ENCODE data around the gene CLIC2.

The CLIC2 gene

DNA sequence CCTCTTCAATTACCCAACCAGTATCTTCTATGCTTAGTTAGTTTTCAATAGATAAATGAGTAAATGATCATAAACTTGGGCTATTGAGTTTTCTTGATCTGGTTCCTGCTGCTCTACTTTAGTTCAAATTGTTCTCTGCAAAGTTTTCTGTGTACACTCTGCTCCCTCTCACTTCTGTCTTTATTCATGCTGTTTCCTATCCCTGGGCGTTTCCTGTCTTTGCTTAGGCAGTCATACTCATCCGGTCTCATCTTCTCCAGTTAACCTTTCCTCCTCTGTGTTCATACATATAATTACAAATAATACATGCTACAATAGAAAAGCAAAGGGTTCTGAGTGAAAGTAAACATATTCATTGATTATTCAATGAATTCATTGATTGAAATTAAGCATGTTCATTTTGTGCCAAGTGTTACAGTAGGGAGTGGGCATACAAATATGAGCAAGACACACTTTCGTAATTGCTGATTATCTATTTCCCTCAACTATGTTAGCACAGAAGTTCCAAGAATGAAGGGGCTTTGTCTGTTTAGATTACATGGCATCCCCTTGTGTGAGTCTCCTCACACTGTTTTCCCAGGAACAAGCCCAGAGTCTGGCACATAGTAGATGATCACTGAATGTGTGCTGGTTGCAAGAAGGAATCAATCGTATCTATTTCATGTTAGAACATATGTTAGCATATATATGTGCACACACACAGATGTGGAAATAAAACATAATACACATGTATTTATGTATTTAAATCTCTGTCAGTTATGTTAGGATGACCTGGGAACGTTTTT lies 71.3 kb downstream of the CLIC2 start:
- peak; percentile 51 for FAIRE-seq

DNA sequence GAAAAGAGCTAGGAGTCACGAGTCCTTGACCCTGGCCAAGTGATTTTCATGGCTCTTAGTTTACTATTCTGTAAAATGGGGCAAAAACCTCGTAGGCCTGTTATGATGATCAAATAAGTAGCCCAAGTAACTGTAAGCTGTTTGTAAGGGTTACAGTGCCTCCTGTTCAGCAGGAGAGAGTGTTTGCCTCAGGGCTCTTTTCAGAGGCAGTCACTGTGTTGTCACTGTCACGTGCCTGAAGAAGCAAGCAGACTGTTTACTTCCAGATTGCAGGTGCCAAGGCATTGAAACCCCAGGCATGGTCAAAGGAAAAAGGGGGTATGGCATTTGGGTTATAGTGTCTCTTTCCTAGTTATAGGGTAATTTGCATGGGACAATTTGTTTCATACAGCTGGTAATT lies 74.7 kb downstream of the CLIC2 start:
- no peak for FAIRE-seq

DNA sequence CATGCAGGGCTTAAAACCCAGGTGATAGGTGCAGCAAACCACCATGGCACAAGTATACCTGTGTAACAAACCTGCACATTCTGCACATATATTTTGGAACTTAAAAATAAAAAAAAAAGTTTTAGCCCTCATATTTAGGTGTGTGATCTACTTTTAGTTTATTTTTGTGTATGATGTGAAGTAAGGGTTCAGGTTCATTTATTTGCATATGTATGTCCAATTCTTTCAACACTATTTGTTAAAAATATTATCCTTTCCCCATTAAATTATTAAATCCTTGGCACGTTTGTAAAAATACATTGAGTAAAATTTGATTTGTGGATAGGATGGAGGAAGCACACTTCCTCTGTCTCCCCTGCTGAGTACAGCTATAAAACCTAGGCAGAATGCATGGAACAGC lies 83.0 kb downstream of the CLIC2 start:
- no peak for FAIRE-seq

DNA sequence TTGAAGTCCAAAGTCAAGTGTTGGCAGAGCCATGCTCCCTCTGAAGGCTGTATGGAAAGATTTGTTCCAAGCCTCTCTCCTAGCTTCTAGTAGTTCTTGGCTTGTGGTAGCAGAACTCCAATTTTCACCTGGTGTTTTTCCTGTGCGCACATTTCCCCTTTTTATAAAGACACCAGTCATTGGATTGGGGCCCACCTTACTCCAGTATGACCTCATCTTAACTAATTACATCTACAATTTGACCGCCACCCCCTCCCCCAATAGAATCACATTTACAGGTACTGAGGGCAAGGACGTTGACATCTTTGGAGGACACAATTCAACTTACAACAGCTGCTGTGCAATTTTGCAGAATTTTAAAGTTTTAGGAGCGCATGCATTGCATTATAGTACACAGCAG lies 86.9 kb downstream of the CLIC2 start:
- FAIRE-seq = no peak

DNA sequence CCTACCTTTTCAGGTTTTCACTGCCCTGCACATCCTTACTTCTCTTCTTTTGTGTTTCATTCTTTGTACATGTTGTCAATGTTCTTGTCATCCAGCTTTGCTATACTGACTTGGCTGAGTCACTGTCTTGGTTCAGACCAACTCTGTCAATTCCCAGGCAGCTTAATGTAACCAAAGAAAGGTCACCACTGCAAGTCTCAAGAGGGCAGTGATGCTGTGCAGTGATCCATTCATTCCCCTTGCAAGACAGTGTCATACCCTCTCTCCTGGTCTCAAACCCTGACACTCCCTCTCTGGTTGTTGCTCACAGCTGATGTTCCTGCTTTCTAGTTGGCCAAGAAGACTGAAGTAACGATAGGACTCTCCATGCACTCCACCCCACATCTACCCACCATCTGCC lies 87.7 kb downstream of the CLIC2 start:
- FAIRE-seq = no peak

DNA sequence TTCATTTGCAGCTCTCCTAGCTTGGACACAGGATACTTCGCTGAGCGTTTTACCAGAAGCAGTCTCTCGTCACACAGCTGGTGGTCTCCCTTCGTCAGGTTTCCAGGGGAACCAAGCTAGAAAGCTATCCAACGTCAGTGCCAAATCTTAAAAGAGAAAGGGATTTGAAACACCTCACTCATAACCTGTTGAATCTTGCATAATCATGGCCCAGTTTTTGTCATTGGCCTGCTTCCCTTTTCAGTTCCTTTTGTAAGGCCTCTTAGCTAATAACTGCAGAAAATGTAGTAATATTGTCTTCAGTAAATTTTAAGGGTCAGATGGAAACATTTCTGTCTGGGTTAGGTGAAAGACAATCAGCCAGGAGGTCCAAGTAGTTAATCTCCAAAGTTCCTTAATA lies 92.1 kb downstream of the CLIC2 start:
- FAIRE-seq = no peak

DNA sequence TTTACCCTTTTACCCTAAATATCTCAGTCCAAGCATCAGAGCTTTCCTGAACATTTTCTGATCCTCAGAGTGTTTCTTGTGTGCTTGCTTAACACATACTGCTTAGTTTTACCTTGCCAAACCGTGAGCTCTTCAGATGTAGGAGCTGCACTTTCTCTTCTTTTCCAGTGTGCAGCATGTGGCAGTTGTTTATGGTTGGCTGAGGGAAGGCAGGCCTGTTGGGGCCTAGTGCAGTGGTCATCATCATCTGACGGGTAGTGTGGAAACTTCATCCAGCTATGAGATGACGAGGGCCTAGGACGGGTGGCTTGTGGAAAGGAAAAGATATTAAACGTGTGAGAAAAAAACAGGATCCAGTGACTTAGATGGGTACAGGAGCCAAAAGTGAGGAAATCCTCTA lies 96.7 kb downstream of the CLIC2 start:
- no peak for FAIRE-seq

DNA sequence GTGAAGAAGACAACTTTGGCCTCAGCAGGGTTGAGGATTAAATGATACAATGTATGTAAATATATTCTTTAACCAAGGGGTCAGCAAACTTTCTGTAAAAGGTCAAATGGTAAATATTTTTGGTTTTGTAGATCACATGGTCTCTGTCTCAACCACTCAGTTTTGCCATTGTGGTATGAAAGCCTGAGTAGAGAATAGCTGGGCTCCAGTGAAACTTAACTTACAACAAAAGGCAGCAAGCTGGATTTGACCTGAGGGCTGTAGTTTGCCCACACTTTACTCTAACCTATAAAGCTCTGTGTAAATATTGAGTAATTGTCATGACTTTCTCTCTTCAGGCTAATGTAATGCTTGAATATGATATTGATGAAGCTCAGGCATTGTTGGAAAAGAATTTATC lies 98.5 kb downstream of the CLIC2 start:
- peak; percentile 17 for FAIRE-seq

DNA sequence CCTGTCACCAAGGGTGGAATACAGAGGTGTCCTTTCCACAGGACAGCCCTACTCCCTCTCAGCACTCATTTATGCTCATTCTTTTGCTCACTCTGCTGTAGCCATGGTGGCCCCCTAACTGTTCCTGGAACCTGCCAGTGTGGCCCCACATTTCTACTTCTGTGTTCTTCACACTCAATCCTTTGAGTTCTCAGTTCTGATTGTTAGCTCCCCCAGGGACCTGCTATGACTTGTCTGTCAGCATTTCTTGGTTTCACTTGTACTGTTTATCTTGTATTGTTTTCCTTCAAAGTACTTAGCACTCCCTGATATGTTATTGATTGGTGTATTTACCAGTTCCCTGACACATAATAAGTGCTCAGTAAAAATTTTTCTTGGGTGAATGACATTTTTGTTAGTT lies 103.3 kb downstream of the CLIC2 start:
- FAIRE-seq = no peak

Measured in islet of Langerhans (tissue), 1 donor.